ENCODE measurements around the gene SCAMP5.

SCAMP5 gene

DNA sequence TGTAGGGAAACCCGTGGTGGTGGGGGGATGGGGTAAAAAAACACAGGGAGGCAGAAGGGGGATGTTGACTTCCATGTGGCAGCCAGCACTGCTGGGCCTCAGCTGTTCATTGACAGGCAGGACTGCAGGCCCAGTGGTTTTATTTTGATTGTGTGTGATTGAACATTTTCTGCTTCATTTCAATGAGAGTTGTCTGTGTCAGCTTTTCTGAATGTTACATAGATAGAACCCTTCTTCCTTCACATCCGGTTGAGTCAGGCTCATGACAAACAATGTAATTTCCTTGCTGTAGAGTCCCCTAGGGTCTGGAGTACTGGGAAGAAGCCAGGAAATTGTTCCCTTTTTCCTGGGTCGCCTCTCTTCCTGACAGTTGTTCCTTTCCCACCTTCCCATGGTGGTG is 30.6 kb upstream of the SCAMP5 start:
- in situ Hi-C loops (cut with HindIII; ENCODE audit: low sequenced_read_pairs), result loop anchor here (25.0 kb wide), 1 partner anchor 327 kb away; no protein-coding TSS in a partner anchor

DNA sequence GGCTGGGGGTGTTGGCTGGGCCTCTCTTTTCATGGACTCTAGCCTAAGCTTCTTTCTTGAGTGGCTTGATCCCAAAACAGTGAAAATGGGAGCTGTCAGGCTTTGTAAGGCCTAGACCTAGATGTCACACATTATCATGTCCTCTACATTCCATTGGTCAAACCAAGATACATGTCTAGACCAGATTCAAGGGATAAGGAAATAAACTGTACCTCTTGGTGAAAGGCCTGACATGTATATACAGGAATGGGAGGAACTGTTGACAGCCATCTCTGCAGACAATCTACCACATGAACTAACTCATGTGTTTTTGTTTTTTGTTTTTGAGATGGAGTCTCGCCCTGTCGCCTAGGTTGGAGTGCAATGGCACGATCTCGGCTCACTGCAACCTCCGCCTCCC is 27.7 kb upstream of the SCAMP5 start:
- in situ Hi-C loops (cut with HindIII; ENCODE audit: low sequenced_read_pairs), result loop anchor here (25.0 kb wide), 1 partner anchor 330 kb away; no protein-coding TSS in a partner anchor

DNA sequence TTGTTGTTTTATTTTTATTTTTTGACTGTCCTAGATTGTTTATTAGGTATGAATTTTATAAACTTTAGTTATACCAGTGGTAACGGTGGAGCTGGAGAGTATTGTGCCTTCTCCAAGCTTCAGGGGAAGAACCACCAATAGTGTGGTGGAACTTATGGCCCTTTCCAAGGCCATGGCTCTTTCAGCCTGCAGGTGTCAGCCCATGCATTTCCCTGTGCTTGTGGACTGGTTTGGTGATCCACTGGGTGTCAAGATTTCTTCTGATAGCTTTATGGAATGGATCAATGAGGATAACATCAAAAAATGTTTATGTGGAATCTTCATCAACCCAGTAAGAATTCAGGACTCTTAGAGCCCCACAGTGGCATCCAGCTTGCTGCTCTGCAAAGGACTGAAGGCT is 19.2 kb upstream of the SCAMP5 start:
- in situ Hi-C loops (cut with HindIII; ENCODE audit: low sequenced_read_pairs), result no loop called here

DNA sequence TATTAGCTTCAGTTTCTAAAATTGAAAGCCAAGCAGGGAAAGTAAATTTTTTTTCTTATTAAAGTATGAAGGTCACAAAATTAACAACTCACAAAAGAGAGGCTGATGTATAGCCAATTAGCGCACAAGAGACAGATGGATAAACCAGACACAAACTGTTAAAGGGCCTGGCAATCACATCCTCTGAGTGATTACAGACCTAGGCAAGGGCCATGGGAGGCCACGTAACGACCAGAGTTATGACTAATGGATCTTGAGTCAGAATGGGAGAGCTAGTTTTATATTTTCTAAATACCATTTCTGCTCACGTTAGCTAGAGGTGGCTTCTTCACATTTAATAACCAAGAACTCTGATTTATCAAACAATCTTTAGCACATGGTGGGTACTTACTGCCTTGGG is 17.8 kb upstream of the SCAMP5 start:
- in situ Hi-C loops (cut with HindIII; ENCODE audit: low sequenced_read_pairs), result no loop called here

DNA sequence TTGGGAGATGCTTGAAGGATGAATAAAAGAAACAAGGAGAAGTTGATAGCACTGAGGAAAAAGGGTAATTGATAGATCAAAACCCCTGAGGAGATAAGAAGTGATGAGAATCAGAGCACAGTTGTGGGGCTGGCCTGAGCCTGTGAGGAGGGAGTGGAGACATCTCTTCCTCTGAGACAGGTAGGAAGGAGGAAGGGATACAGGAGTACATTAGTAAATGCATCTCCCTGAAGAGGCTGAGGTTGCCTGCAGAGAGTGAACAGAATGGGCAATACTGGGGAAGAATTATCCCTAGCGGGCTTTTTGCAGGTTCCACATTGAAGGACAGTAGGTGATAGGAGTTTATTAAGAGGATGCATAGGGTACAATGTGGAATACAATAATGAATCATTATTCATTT is 17.3 kb upstream of the SCAMP5 start:
- in situ Hi-C loops (cut with HindIII; ENCODE audit: low sequenced_read_pairs), result no loop called here

DNA sequence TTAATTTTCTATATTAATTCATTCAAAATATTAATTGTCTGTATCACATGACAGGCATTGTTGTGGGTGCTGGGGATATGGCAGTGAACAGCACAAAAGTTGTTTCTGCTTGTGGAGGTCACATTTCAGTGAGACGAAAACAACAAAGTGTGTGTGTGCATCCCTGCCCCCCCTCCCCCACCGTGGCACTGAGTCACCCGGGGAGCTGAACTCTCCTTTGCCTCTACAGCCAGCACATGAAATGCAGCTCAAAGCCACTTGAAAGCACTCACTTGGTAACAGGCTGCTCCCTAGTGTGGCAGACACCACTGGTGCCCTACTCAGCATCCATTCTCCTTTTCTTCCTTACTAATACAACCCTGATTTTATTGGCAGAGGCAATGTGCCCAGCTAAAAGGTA is 16.9 kb upstream of the SCAMP5 start:
- in situ Hi-C loops (cut with HindIII; ENCODE audit: low sequenced_read_pairs), result no loop called here

DNA sequence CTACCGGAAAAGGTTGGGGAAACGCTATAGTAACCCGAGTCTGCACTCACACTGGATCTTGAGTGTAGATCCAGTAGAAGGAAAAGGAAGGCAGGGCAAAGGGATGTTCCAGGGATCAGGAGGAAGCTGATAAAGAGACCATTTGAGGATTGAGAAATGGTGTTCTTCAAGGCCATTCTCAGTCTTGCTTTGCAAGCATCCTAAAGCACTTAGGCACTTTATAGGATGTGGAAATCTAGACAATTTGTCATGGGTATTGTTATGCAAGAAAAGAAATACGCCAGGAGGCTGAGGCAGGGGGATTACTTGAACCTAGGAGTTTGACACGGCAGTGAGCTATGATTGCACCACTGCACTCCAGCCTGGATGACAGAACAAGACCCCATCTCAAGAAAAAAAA is 13.2 kb upstream of the SCAMP5 start:
- in situ Hi-C loops (cut with HindIII; ENCODE audit: low sequenced_read_pairs), result no loop called here

DNA sequence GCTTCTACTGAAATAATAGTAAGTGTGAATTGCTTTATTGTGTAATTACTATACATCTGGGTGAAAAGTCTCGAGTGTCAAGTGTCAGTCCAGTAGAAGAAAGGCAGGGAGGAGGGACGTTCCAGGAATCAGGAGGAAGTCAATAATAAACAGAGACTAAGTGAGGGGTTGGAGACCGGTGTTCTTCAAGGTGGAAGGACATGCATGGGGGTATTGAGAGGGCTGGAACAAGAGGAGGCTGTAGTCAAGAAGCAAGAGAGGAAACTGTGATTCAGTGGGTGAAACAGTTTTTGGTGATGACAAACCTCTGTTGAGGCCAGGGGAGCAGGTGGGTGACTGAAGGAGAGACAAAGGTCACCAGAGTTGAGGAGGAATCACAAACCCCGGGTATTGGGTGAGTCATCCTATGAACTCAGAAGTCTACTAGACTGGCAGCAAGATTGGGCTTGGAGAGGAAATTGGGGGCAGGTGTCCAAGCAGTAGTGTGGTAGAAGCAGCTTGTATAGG is 11.6 kb upstream of the SCAMP5 start:
- in situ Hi-C loops (cut with HindIII; ENCODE audit: low sequenced_read_pairs), result no loop called here

DNA sequence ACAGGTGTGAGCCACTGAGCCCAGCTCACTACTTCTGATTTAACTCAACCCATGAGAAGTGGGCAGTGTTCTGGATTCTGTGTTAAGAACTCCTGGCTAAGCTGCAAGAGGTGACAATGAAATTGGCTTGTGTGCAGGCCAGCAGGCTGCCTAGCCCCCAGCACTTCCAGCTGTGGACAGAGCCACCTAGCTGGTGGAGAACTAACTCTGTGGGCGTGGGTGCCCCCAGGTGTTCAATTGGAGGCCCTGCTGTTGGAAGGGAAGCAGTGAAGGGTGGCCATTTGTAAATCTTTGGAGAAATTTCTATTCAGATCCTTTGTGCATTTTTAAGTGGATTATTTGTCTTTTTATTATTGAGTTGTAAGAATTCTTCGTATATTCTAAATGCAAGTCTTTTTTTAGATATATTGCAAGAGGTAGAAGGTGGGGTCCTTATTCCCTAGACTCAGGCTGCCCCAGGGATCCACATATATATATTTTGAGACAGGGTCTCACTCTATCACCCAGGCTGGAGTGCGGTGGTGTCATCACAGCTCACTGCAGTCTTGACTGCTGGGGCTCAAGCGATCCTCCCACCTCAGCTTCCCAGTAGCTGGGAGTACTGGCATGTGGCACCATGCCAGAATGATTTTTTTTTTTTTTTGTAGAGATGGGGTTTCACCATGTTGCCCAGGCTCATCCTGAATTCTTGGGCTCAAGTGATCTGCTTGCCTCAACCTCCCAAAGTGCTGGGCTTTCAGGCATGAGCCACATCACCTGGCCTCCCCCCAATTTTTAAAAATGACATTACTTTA is 7.2 kb upstream of the SCAMP5 start:
- in situ Hi-C loops (cut with HindIII; ENCODE audit: low sequenced_read_pairs), result no loop called here

DNA sequence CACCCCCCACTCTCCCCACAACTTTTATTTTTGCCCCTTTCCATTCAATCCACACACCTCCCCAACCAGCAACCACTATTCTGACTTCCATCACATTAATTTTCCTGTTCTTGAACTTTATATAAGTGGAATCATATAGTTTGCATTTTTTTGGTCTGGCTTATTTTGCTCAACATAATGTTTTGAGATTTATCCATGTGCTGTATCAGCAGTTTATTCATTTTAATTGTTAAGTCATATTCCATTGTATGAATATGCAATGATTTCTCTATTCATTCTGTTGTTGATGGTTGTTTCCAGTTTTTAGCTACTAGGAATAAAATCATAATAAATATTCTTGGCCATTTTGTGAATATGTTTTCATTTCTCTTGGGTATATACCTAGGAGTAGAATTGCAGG is 5.8 kb upstream of the SCAMP5 start:
- in situ Hi-C loops (cut with HindIII; ENCODE audit: low sequenced_read_pairs), result no loop called here

DNA sequence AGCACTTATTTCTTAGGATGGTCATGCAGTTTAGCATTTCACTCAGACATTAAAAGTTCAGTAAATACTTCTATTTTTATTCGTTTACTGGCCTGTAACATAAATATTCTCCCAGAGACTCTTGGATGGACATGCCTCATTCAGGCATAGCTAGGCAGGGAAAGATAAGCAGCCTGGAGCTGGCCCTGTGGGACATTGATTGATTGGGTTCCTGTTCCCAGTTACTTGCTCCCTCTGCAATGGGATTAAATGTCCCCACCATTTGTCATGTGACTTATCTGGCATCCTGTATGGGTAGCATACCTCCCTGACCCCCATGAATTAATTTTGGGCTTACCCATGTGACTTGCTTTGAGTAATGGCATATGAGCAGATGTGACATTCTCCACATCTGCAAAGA is 2.7 kb upstream of the SCAMP5 start:
- in situ Hi-C loops (cut with HindIII; ENCODE audit: low sequenced_read_pairs), result no loop called here

DNA sequence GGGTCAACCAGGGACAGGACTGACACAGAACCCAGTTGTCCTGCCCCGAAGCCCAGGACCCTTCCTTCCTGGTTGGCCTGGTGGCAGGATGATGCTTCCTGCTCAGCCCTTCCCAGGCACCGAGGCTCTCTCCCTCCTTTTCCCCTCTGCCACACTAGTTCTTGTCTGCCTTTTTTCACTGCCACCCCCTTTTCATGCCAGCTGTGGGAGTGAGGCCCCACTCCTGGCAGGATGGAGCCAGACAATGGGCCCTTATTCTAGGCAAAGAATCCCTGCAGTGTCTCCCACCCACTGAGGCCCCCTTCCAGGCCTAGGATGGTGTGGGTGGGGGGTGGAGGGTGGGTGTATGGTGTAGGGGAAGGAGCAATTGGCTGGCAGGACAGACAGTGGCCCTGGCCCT is 1.1 kb upstream of the SCAMP5 start:
- in situ Hi-C loops (cut with HindIII; ENCODE audit: low sequenced_read_pairs), result no loop called here

DNA sequence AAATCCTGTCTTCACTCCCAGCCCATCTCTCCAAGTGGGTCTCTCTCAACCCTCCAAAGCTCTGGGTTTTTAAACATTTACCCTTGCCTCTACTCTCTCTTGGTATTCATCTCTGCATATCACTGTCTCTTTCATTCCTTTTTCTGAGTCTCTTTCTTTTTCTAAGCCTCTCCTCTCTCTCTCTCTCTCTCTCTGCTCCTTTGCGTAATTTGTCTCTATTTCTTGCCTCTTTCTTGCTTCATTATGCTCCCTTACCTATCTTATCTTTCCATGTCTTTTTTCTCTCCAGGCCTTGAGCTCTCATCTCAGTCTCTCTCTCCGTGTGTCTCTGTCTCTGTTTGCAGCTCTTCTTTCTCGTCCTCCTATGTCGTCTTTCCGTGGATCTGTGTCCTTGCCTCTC is 678 bp upstream of the SCAMP5 start:
- in situ Hi-C loops (cut with HindIII; ENCODE audit: low sequenced_read_pairs), result no loop called here

DNA sequence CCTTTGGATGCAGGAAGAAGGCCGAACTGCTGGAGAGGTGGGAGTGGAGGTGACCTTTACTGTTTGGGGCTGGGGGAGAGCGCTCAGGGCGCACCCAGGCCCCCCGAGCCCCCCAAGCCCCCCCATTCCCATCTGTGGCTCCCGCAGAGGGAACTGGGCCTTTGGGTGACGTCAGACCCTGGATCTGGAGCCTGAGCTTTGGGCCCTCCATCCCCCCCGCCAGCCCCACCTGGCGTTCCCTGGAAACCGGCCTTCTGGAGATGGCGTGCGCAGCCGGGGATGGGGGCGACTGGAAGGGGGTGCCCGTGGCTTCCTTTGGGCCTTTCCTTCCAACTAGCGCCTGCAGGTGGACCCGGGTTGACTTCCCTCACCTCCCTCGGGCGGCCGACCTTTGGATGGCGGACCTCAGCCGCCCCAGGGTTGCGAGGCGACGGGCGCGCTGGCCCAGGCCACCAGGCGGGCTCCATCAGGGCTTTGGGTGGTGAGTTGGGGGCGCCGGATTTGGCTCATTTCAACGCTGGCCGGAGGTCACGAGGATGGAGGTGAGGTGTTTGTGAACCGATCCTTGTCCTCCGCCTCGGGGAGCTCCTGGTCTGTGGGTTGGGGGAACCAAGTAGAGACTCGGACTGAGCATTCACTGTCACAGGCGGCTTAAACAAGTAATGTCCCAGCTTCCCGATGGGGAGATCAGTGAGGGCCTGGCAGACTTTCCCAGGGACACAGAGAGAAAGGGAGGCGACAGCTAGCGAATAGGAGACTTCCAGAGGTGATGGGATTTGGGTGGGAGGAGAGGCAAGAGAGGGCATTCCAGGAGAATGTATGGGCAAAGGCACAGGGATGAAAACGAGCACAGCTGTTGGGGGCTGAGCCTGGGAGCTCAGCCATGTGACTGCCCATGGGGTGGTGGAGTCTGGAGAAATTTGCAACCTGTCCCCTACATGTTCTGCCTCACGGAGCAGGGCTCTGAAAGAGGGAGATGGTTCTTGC is 709 bp downstream of the SCAMP5 start:
- in situ Hi-C loops (cut with HindIII; ENCODE audit: low sequenced_read_pairs), result no loop called here

DNA sequence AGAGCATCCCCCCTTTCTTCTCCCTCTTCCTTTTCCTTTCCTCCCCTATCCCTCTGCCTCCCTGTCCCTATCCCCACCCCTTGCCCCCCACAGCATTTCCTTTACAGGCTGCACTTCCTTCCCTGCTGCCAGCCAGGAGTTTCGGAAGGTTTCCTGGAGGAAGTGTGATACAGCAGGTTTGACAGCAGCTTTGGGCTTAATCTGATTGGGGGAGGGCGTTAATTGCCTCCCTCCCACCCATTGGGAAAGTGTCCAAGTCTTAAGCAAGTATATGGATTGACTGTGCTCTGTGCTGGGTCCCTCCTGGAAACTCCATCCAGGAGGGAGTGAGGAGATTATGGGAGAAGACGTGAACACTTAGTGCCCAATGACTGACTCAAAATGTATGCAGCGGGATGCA is 1.8 kb downstream of the SCAMP5 start:
- in situ Hi-C loops (cut with HindIII; ENCODE audit: low sequenced_read_pairs), result no loop called here

DNA sequence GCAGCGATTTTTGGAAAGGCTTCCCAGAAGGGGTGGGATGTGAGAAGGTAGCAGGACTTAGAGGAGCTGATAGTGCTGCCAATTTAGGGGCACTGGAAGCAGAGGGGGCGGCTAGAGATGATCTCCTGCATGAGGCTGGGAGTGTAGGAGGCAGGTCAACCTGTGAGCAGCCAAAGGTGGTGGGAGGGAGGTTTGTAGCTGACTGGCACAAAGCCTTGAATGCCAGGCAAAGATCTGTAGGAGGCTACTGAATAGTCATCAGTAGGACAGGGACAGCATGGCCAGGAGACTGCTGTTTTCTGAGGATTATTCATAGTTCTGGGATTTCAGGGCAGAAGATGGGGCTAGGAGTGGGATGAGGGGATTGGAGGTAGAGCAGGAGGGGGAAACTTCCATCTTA is 2.2 kb downstream of the SCAMP5 start:
- in situ Hi-C loops (cut with HindIII; ENCODE audit: low sequenced_read_pairs), result no loop called here

DNA sequence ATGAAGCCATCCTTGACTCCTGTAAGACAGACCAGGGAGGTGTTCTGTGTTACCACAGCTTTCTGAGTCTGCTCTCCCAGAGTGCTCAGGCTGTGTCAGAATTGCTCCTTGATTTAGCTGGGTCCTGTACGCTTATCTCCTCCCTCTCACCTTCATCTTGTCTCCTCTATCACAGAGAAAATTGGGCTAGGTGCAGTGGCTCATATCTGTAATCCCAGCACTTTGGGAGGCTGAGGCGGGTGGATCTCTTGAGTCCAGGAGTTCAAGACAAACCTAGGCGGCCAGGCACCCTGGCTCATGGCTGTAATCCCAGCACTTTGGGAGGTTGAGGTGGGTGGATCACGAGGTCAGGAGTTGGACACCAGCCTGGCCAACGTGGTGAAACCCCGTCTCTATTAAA is 5.9 kb downstream of the SCAMP5 start:
- in situ Hi-C loops (cut with HindIII; ENCODE audit: low sequenced_read_pairs), result no loop called here

DNA sequence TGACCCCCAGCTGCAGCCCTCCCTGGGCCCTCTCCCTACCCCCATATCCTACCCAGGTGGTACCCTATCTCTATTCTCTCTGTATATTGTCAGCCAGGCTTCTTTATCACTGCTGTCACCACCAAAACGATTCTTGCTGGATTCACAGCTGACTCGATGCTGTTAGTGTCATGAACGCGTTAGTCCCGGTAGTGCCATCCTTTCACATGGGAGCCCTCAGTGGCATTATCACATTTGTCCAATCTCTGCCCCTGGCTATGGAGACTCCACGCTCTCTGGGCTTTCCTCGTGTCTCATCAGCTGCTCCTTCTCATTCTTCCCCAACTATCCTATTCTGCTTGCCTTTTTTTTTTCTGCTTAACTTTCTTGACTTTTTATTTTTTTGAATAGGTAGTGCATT is 7.0 kb downstream of the SCAMP5 start:
- in situ Hi-C loops (cut with HindIII; ENCODE audit: low sequenced_read_pairs), result no loop called here

DNA sequence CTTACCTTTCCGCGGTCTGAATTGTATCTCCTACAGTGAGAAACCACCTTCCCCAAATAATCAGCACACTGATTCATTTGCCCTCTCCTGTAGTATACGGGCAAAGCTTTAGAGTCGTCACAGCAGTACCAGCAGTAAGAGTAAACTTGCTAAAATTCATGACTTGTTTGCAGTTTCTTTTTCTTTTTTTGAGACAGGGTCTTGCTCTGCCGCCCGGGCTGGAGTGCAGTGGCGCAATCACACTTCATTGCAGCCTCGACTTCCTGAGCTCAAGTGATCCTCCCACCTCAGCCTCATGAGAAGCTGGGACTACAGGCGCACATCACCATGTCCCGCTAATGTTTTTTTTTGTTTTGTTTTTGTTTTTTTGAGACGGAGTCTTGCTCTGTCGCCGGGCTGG is 11.9 kb downstream of the SCAMP5 start:
- in situ Hi-C loops (cut with HindIII; ENCODE audit: low sequenced_read_pairs), result no loop called here

DNA sequence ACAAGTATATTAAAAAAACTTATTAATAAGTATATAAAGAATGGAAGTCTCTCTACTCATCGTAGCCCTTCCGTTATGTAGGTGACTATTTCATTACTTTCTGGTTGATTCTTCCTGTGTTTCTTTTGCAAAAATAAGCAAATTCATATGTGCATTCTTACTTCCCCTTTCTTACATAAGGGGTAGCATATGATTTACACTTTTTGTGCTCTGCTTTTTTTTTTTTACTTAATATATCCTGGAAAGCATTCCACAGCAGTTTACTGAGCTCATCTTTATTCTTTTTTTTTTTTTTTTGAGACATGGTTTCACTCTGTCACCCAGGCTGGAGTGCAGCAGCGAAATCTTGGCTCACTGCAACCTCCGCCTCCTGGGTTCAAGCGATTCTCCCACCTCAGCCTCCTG is 12.9 kb downstream of the SCAMP5 start:
- in situ Hi-C loops (cut with HindIII; ENCODE audit: low sequenced_read_pairs), result no loop called here

DNA sequence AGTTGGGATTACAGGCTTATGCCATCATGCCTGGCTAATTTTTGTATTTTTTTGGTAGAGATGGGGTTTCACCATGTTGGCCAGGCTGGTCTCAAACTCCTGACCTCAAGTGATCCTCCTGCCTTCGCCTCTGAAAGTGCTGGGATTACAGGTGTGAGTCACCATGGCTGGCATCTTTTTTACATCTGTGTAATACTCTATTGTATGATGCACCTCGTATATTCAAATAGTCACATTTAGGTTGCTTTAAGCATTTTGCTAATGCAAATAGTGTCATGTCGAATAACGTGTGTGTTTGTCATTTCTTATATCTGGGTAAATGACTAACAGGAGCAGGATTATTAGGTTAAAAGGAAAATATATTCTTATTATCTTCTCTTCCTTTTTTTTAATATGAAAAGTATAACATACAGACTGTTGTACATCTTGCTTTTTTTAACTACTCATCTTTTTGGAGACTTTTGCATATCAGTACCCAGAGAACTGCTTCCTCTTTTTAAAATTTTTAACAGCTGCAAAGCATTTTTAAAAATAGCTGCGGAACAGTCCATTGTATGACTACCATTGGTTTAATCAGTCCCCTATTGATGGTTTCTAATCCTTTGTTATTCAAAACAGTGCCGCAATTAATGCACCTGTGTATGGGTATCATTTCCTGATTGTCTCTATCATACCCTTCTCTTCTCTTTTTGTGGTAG is 13.4 kb downstream of the SCAMP5 start:
- in situ Hi-C loops (cut with HindIII; ENCODE audit: low sequenced_read_pairs), result no loop called here
